ENCODE data around the gene RCN2.

Gene RCN2

DNA sequence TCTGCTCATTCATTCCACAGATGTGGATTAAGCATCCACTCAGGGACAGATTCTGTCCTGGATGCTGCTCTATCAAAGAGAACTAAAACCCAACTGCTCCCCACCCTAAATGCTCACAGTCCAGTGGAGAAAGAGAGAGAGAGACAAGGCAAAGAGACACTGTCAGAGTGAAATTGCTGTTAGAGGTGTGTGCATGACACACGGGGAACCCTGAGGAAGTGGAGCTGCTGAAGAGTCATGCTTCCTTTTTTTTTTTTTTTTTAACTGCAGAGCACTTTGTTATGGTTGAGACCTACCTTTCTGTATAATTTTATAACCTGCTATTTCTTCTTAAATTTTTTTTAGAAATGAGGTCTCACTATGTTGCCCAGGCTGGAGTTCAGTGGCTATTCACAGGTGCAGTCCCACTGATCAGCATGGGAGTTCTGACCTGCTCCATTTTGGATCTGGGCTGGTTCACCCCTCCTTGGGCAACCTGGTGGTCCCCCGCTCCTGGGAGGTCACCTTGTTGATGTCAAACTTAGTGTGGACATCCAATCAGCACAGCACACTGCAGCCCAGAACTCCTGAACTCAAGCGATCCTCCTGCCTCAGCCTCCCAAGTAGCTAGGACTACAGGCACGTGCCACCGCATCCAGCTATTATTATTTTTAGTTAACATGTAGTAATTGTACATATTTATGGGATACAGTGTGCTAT lies 45.2 kb downstream of the RCN2 start:
- no peak for DNase-seq

DNA sequence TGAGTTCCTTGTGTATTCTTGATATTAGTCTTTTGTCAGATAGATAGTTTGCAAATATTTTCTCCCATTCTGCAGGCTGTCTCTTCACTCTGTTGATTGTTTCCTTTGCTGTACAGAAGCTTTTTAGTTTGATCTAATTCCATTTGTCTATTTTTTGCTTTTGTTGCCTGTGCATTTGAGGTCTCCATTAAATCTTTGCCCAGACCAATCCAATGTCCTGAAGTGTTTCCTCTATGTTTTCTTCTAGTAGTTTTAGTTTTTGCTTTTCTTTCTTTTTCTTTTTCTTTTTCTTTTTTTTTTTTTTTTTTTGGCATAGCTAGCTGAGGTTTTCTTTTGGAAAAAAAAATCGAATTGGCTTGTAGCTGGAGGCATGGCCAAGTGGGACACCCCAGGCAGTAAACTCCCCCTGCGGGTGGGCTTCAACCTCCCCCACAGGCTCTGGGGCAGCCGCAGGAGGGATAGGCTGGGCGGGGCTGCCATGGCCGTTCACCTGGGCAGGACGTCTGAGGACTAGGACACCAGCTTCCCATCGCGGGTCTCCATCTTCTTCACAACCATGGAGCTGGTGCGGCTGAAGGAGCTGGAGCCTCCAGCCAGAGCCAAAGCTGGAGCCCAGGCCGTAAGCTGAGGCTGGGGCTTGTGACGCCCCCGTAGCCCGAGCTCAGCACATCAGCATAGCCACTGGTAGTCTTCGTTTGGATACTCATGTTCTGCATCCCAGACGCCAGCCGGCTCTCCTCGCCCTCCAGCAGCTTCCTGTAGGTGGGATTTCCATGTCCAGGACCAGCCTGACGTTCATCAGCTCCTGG lies 47.2 kb downstream of the RCN2 start:
- DNase-seq: no peak

DNA sequence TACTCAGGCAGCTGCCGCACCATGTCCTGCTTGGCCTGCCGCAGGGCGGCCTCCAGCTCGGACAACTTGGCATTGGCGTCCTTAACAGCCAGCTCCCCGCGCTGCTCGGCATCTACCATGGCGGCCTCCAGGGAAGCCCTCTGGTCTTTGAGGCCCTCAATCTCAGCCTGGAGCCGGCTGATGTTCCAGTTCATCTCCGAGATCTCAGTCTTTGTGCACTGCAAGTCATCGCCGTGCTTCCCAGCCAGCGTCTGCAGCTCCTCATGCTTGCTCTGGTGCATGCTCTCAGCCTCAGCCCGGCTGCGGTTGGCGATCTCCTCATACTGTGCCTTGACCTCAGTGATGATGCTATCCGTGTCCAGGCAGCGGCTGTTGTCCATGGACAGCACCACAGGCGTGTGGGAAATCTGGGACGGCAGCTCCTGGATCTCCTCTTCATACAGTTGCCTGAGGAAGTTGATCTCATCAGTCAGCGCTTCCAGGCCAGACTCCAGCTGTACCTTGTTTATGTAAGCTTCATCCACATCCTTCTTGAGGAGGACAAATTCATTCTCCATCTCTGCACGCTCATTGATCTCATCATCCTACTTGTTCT lies 47.9 kb downstream of the RCN2 start:
- DNase-seq: no peak

DNA sequence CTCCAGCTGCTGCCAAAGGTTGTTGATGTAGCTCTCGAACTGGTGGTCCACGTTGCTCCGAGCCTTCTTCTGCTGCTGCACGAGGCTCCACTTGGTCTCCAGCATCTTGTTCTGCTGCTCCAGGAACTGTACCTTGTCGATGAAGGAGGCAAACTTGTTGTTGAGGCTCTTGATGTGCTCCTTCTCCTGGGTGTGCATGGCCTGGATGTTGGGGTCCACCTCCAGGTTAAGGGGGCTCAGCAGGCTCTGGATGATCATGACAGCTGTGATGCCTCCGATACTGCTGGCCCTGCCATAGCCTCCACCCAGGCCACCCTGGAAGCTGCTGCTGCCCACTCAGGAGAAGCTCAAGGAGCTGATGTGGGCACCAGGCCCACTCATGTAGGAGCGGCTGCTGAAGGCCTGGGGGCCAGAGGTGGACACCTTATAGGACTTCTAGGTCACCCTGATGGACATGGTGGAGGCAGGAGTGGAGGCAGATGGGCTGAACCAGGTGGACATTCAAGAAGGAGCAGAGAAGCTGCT lies 48.5 kb downstream of the RCN2 start:
- no peak for DNase-seq

DNA sequence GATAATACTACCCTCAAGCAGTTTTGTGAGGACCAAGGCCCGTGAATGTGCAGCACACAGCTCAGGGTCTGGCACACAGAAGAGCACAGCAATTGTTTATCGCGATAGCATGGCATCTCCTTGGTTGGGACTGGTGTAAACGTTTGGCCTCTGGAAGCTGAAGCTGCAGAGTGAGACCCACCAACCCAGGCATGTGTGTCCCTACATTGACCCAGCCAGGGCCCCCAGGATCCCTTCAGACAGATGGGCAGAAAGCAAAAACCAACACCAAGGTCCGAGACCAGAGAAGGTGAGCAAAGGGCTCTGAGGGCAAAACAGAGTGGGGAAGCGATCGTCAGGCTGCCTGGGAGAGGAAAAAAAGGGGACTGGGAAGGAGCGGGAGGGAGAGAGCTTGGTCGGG lies 50.8 kb downstream of the RCN2 start:
- DNase-seq: no peak

DNA sequence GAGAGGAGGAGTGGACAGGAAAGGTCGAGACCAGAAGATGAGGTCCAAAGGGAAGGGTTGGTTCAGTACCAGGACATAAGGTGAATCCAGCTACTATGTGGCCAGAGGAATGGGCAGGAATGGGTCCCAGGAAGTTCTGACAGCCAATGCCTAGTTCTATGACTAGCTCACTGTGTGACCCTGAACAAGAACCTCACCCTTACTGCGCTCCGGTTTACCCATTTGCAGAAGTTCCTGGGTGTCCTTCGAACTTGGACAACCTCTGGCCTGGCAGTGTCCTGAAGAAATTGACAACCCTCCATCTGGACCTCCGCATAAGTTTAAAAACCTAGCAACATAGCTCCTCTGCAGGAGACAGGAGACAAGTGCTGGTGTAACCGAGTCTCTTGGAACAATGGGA lies 51.2 kb downstream of the RCN2 start:
- DNase-seq: no peak

DNA sequence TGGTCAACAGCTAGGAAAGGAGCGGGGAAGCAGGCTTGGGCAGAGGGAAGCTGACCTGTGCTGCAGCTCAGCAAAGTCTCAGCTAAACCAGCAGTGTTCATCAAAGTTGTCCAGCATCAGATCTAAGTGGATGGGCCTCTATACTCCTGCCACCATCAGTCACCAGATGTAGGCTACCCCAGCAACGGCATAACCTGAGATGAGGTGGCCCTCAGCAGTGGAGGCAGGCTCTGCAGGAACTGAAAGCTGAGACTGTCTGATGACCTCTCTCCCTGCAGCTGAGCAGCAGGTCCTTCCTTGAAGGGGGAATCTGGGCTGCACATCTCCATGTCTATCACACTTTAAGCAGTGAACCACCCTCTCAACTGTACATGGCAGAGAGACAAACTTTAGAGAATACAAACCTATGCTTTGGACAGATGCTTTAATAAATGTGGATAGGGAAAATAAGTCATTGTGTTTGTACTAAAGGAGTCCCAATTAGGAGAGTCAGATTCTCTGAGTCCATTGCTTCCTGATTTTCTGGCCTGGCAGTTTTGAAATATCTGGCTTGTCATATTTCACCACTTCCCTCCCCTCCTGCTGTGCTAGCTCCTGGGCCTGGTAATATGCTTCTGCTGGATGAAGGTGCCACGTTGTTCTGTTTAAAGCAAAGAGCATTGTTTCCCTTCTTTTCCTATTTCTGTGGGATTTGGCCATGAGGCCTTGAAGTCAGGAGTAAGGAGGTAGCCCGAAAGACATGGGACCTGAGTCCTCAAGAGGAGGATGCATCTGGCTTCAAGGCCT lies 52.2 kb downstream of the RCN2 start:
- DNase-seq: no peak

DNA sequence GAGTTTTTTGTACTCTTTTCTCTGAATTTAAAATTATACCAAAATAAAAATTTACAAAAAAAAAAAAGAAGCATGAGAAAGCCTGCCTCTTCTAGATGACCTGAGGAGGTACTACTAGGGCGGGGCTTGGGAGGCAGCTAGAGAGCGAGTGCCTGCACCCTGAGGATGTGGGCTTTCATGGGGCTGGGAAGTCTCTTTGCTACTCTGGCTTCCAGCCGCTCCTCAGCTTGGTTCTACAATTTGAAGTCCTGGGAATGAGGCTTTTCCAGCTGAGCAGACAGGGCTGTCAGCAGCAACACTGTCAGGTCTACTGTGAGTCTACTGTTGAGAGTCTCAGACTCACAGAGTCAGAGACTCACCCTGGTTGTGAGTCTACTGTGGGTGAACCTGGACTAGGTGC lies 55.2 kb downstream of the RCN2 start:
- DNase-seq: no peak

DNA sequence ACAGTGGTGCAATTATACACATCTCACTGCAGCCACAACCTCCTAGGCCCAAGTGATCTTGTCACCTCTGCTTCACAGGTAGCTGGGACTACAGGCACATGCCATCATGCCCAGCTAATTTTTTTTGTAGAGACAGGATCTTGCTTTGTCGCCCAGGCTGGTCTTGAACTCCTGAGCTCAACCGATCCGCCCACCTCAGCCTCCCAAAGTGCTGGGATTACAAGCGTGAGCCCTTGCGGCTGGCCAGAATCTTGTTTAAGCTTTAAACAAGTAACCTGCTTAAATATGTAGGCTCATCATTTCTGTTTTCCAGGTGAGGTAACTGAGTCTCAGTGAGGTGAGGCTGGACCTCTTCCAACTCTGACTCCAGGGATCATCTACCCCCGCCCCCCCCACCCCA lies 55.7 kb downstream of the RCN2 start:
- DNase-seq: no peak

DNA sequence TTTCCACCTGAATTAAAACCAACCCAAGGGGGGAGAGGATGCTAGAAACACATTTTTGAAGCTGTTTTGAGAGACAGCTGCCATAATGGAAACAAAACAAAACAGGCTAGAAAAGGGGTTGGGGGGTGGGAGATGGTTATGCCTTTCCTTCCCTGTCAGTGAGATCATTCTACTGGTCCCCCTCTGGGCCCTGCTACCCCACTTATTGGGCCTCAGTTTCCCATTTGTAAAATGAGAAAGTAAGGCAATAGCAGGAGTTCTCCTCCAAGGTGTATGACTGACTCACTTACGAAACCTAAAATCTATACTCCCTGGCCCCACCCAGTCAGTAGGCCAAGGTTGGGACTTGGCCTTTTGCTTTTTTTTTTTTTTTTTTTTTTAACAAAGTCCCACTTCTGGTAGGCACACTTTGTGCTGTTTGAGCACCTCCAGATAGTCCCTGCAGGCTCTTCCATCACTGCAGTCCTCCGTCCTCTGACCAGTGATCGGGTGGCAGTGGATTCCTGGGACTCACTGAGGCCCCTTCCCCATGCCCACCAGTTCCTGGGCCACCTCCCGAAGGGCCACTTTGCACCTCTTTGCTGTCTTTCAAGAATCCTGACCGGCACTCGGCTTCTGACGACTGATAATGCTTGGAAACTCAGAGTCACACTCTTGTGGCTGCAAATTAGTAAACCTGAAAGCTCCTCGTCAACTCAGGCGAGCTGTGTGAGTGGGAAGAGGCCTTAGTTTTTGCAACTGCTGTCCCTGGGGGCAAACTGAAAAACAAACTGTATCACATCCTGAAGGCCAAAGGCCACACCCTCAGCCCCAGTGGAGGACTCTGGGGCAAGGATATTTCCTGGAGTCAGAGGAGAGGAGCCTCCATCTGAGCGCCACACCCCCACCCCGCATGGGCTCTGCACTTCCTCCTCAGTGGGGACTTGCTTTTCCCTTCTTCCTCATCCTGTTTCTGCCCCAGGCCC lies 56.6 kb downstream of the RCN2 start:
- no peak for DNase-seq

DNA sequence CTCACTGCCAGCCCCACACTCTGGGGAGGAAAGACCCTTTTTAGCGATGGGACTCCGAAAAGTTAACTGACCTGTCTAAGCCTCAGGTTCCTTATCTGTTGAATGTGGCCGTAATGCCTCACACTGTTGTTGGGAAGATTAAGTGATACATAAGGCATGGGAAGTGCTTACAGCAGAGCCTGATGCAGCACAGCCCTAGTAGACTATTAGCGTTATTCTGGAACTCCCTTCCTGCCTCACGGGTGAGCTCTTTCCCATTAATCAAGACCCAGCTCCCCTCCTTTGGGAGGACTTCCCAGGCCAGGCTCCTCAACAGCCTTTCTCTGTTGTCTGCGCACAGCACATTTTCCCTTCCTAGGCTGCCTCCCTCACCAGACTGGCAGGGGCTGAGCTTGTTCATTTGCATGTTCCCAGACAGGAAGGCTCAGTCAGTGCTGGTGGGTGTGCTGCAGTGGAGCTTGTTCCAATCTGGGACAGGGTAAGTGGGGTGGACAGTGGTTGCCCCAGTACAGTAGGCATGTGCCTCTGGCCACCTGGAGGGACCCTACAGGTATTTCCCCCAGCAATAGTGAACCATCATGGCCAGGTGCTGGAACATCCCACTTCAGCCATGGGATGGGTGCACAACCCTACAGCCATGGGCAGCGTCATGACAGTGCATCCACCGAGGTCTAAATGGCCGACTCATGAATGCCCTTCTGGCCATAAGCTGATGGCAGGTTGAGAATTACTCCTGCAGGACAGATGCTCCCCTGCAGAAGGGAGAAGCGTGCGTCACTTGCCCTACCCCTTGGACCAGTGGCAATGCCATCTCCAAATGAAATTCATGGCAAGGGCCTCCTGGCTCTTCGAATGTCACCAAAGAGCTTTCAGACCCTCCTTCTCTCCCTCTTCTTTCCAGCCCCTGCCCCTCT lies 57.6 kb downstream of the RCN2 start:
- no peak for DNase-seq

DNA sequence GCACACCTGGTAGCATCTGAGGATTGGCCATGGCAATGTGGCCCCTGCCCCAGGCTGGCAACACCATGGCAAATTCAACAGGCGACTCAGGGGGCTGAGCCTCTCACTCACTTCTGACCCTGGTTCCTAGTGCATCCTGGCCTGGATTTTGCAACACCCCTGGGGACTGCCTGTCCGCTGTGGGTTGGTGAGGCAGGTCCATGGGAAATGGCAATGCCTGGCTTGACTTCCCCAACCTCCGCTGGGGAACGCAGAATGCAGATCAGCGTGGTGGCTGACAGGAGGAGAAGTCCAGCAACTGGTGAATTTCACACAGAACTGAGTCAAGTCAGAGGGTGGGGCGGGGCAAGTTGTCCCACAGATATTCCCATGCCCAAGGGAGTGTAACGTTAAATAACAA lies 59.5 kb downstream of the RCN2 start:
- DNase-seq: no peak

DNA sequence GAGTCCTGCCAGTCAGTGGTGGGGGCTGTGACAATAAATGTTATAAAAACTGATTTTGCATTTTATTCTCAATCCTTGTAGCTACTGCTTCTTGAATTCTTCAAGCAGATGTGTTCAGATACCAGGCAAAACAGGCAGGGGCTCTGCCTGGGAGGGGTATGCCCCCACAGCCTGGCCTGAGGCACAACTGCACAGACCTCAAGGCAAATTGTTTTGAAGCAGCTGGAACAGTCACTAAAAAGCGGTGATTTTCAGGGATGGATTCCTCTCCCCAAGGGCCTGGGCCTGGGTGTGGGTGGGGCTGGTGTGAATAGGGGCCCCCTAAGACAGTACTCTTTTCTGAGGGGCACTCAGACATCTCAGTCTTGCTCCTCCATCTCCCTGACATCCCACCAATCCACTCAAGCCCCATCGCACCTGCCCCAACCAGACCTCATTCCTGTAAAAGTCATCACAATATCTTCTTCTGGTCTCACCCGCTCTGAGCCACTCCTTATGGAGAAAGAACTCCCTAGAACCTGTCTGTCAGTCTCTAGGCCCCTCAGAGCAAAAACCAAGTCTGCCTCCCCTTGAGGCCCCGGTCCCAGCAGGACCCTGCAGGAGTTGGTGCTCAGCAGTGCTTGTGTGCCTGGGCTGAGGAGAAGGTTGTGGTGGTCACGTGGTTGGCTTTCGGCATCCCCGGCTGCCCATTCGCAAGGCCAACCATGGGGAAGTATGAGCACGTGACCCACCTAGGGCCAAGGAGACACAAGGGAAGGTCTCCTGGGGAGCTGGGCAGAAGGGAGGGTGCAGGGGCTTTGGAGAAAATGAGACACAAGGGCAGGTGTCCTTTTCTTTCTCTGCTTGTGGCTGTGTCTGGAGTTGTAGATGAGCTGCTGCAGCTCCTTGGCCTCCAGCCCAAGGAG lies 60.4 kb downstream of the RCN2 start:
- no peak for DNase-seq

DNA sequence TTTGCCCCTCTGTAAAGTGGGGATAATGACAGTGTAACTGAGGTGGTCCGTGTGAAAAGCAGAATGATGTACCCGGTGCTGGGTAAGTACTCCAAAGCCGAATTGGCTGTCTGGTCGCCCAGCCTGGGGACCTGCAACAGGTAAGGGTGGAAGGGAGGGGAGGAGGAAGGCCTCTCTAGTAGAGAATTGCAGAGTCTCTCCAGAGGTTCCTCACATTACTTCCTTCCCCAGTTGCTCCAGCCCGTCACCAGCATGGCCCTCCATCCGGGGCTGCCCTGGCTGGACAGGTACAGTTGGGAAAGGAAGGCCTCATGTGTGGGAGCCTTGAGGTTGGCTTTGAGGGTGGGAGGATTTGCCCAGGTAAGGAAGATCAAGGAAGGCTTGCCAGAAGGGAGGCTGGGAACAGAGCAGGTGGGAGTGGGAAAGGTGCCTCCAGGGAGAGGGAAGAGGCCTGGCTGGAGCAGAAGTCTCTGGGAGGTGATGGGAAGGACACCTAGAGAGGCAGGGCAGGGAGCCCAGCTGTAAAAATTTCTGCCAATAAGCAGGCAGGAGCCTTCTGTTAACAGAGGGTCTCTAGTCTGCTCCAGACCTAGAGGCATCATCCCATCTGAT lies 61.7 kb downstream of the RCN2 start:
- DNase-seq: no peak

DNA sequence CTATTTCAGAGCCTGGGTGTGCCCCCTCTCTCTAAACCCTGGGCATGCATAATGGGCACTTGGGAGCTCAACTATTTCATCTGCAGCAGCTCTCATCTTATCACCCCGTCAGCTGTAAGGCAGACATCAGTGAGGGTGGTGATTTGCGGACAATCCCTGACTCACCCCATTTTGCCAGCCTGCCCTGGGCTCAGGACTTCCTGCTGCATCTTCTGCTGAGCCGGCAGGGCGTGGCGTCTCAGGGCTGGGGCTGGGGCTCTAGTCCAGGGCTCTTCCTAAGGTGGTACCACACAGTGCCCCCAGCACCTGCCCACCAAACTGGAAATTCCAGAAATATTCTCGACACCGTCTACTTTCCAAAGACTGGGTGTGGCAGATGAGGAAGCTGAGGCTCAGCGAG lies 62.5 kb downstream of the RCN2 start:
- DNase-seq: no peak

DNA sequence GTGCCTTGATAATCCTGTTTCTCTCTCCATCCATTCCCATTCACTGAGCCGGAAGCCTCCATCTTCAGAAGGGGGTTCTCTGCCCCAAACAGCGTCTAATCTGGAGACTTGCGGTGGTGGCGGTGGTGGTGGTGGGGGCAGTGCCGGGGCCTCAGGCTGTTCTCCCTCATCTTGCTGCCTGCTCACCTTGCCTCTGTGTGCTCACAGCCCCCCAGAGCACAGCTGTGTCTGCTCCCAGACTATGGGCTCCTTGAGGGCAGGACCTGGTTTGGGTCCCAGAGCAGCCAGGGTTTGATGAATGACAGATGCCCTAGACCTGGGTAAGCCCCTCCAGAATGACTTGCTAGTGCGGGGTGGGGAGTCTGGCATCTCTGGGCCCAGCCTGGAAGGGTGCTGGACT lies 62.9 kb downstream of the RCN2 start:
- no peak for DNase-seq

DNA sequence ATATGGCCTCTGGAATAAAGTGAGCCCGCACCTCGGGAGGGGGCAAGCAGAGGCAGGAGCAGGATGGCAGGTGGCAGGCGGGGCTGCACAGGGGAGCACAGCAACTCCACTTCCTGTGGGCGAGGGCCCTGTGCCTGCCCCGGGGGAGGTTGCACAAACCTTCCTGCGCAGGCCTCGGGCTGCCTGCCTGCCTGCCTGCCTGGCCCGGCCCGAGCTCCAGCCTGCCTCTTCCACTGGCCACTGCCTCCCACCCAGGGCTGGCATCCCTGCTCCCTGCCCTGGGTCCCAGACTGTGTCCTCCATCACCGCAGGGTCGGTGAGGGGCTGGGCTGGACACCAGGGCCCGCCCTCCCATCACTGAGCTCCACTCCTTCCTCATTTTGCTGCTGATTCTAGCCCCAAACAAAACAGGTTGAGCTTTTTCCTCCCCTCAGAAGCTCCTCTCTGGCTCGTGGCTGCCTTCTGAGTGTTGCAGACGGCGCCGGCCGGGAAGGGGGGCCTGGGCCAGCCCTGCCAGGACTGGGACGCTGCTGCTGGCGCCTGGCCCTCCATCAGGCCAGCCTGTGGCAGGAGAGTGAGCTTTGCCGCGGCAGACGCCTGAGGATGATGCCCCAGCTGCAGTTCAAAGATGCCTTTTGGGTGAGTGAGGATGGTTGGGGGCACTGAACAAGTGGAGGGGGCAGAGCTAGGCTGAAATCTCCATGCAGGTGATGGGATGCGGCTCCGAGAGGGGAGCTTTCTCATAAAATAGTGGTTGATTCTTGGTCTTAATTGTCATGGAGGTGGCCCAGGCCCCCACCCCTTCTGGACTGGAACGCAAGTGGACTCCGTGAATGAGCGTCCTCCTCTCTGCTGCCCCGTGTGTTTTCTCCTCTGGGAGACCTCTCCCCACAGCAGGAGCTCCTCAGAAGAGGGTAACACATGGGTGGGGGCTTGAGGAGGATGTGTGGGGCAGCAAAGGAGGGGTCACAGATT lies 63.7 kb downstream of the RCN2 start, which contains the start of gene PSTPIP1:
Gene PSTPIP1, plus strand, starts transcription at position 156 of the 975 bp plus-strand sequence. Its CDS starts 448 bp downstream, at position 604.
- DNase-seq: peak; percentile 7

DNA sequence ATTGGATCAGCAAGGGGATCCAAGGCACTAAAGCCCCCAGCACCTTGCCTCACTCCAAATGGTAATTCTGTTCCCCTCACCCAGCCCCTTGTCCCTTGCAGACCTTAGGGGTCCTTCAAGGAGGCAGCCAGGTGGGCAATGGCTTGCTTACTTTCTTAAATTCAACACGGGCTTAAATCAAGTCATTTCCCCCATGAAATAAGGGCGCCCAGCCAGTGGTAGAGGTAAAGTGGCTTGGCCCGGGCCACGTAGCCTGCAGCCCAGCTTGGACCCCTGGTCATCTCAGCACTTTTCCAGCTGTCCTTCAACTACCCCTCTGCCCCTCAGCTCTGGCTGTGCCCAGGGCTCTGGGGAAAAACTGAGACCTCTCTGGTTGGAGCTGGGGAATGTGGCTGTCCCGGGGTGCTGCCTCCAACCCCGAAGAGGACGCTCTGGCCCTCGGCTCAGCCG lies 64.6 kb downstream of the RCN2 start:
- DNase-seq: no peak

Measured in NCI-H510A (cell line).